Stimulated activated effector memory CD8-positive, alpha-beta T cell treated with anti-CD3 and anti-CD28 coated beads, Interleukin-12 subunit alpha, Interleukin-12 subunit beta, amount 100 ng/mL, for 72 hours (primary cell): ENCODE results near the gene ANO9.
"Not testable (repeated sequence)": the region's sequence is repeated elsewhere in the genome, so short reads cannot be mapped to it uniquely, and the experiment has no call there.

ENCODE experiments used
- ATAC-seq: fragments of 150-1000 bp; cut with Tn5 transposase; 2 replicates; pipeline ENCODE4 v1.10.0; 2021
- DNase-seq, 2 donors: peaks; one replicate each; pipeline ENCODE4 v3.0.0; 2021 to 2022; ENCODE audit warnings: low spot score in 2 of 2
- H3K27ac Mint-ChIP-seq: one replicate; pipeline ENCODE4 v1.8.0; 2022; ENCODE audit warnings: mild to moderate bottlenecking, mixed read lengths
- H3K36me3 Mint-ChIP-seq: one replicate; pipeline ENCODE4 v1.8.0; 2022; ENCODE audit warnings: mild to moderate bottlenecking, mixed read lengths
- H3K4me1 Mint-ChIP-seq: one replicate; pipeline ENCODE4 v1.8.0; 2022; ENCODE audit warnings: mixed read lengths
- H3K4me3 Mint-ChIP-seq: one replicate; pipeline ENCODE4 v1.8.0; 2022; ENCODE audit warnings: mild to moderate bottlenecking, mixed read lengths
- H3K9me3 Mint-ChIP-seq: one replicate; pipeline ENCODE4 v1.8.0; 2022; ENCODE audit warnings: mixed read lengths

ANO9 gene

GRCh38 chr11:434496-434895, 7.3 kb downstream of the ANO9 start:
- Mint-ChIP-seq H3K9me3 (no peaks in the 10 kb centered on the region), H3K27ac (no peak overlapping the region), H3K4me3 (no peak overlapping the region), H3K36me3 (no peaks in the 10 kb centered on the region), H3K4me1 (peaks cover 22% of the 10 kb centered on the region)
- ATAC-seq (no peak), DNase-seq (no peak)

GRCh38 chr11:433641-434040, 8.2 kb downstream of the ANO9 start:
- ATAC-seq (no peak), DNase-seq (no peak)
- H3K4me3 Mint-ChIP-seq = no peak overlapping the region
- H3K27ac Mint-ChIP-seq = no peak overlapping the region
- H3K9me3 Mint-ChIP-seq = no peaks in the 10 kb centered on the region
- peaks cover 14% of the 10 kb centered on the region for H3K4me1 Mint-ChIP-seq
- no peaks in the 10 kb centered on the region for H3K36me3 Mint-ChIP-seq

GRCh38 chr11:433111-433510, 8.7 kb downstream of the ANO9 start:
- no peaks in the 10 kb centered on the region for H3K36me3 Mint-ChIP-seq
- H3K4me1 Mint-ChIP-seq = peaks cover 11% of the 10 kb centered on the region
- DNase-seq = no peak
- no peak for ATAC-seq
- no peak overlapping the region for H3K4me3 Mint-ChIP-seq
- H3K27ac Mint-ChIP-seq = no peak overlapping the region
- H3K9me3 Mint-ChIP-seq = no peaks in the 10 kb centered on the region

- Mint-ChIP-seq H3K4me3 (no peak overlapping the region), H3K9me3 (no peaks in the 10 kb centered on the region), H3K27ac (no peak overlapping the region), H3K4me1 (peaks cover 10% of the 10 kb centered on the region), H3K36me3 (no peaks in the 10 kb centered on the region)
- no peak for ATAC-seq
- no peak for DNase-seq
These were observed 9.2 kb downstream of the ANO9 start for GRCh38 chr11:432501-433100.

GRCh38 chr11:431921-432320, 9.9 kb downstream of the ANO9 start:
- Mint-ChIP-seq H3K4me1 (peaks cover 5% of the 10 kb centered on the region), H3K9me3 (no peaks in the 10 kb centered on the region), H3K36me3 (no peaks in the 10 kb centered on the region), H3K27ac (no peak overlapping the region), H3K4me3 (no peak overlapping the region)
- ATAC-seq = no peak
- DNase-seq = no peak

- ATAC-seq = no peak
- Mint-ChIP-seq H3K9me3 (no peaks in the 10 kb centered on the region), H3K4me3 (no peak overlapping the region), H3K4me1 (no peaks in the 10 kb centered on the region), H3K27ac (no peak overlapping the region), H3K36me3 (no peaks in the 10 kb centered on the region)
- DNase-seq = no peak
These were observed 11.8 kb downstream of the ANO9 start for GRCh38 chr11:429931-430456.

- DNase-seq (no peak), ATAC-seq (peak; percentile 18)
- no peaks in the 10 kb centered on the region for H3K4me1 Mint-ChIP-seq
- peaks cover 2% of the 10 kb centered on the region for H3K9me3 Mint-ChIP-seq
- no peak overlapping the region for H3K4me3 Mint-ChIP-seq
- no peak overlapping the region for H3K27ac Mint-ChIP-seq
- peaks cover 4% of the 10 kb centered on the region for H3K36me3 Mint-ChIP-seq
These were observed 12.4 kb downstream of the ANO9 start for GRCh38 chr11:429391-429790.

- no peak for ATAC-seq
- H3K9me3 Mint-ChIP-seq = peaks cover 2% of the 10 kb centered on the region
- H3K36me3 Mint-ChIP-seq = peaks cover 12% of the 10 kb centered on the region
- H3K27ac Mint-ChIP-seq = no peak overlapping the region
- H3K4me1 Mint-ChIP-seq = no peaks in the 10 kb centered on the region
- DNase-seq = no peak
- no peak overlapping the region for H3K4me3 Mint-ChIP-seq
These were observed 13.5 kb downstream of the ANO9 start for GRCh38 chr11:428295-428694.

GRCh38 chr11:426851-427250, 15.0 kb downstream of the ANO9 start:
- H3K9me3 Mint-ChIP-seq = peaks cover 2% of the 10 kb centered on the region
- peaks cover 17% of the 10 kb centered on the region for H3K36me3 Mint-ChIP-seq
- H3K4me1 Mint-ChIP-seq = no peaks in the 10 kb centered on the region
- no peak for ATAC-seq
- DNase-seq = no peak
- no peak overlapping the region for H3K27ac Mint-ChIP-seq
- H3K4me3 Mint-ChIP-seq = no peak overlapping the region

- Mint-ChIP-seq H3K4me1 (no peaks in the 10 kb centered on the region), H3K9me3 (peaks cover 2% of the 10 kb centered on the region), H3K4me3 (no peak overlapping the region), H3K27ac (no peak overlapping the region), H3K36me3 (peaks cover 17% of the 10 kb centered on the region)
- no peak for DNase-seq
- no peak for ATAC-seq
These were observed 16.5 kb downstream of the ANO9 start for GRCh38 chr11:425301-425700.

- H3K4me3 Mint-ChIP-seq = not testable (repeated sequence)
These were observed 17.0 kb downstream of the ANO9 start for GRCh38 chr11:424766-425165.

GRCh38 chr11:424232-424631, 17.6 kb downstream of the ANO9 start:
- Mint-ChIP-seq H3K4me1 (no peaks in the 10 kb centered on the region), H3K4me3 (no peak overlapping the region), H3K9me3 (peaks cover 2% of the 10 kb centered on the region), H3K36me3 (peaks cover 17% of the 10 kb centered on the region), H3K27ac (no peak overlapping the region)
- ATAC-seq (no peak), DNase-seq (no peak)

More at GRCh38 chr11:424766-425165, 17.0 kb downstream of the ANO9 start:
- not testable (repeated sequence) for H3K9me3 Mint-ChIP-seq, H3K27ac Mint-ChIP-seq, DNase-seq, H3K4me1 Mint-ChIP-seq, ATAC-seq
- peaks cover 17% of the 10 kb centered on the region for H3K36me3 Mint-ChIP-seq

- H3K4me3 Mint-ChIP-seq = no peak overlapping the region
These were observed 19.6 kb downstream of the ANO9 start for GRCh38 chr11:422249-422656.

GRCh38 chr11:420911-421321, 20.9 kb downstream of the ANO9 start:
- ATAC-seq = no peak
- no peak for DNase-seq
- peaks cover 17% of the 10 kb centered on the region for H3K36me3 Mint-ChIP-seq
- no peak overlapping the region for H3K27ac Mint-ChIP-seq
- H3K9me3 Mint-ChIP-seq = peaks cover 2% of the 10 kb centered on the region
- H3K4me3 Mint-ChIP-seq = no peak overlapping the region
- H3K4me1 Mint-ChIP-seq = peaks cover 6% of the 10 kb centered on the region

More at GRCh38 chr11:422249-422656, 19.6 kb downstream of the ANO9 start:
- ATAC-seq = no peak
- H3K4me1 Mint-ChIP-seq = no peaks in the 10 kb centered on the region
- H3K9me3 Mint-ChIP-seq = peaks cover 2% of the 10 kb centered on the region
- peaks cover 17% of the 10 kb centered on the region for H3K36me3 Mint-ChIP-seq
- no peak overlapping the region for H3K27ac Mint-ChIP-seq
- DNase-seq = no peak

- Mint-ChIP-seq H3K36me3 (peaks cover 17% of the 10 kb centered on the region), H3K27ac (peak overlapping the region; percentile 40), H3K4me3 (no peak overlapping the region), H3K4me1 (peaks cover 12% of the 10 kb centered on the region), H3K9me3 (peaks cover 2% of the 10 kb centered on the region)
- DNase-seq = peak in 1 of 2 donors; percentile 46
- no peak for ATAC-seq
These were observed 21.5 kb downstream of the ANO9 start for GRCh38 chr11:420054-420910.
